Endothelial cell of hepatic sinusoid (primary cell): ENCODE results near the gene NHLRC2.

Experiments
- in situ Hi-C: cut with HindIII; loops from 2 replicates; pipeline ENCODE4 v1.10.0; 2017; ENCODE audit warnings: low sequenced_read_pairs

Gene NHLRC2

GRCh38 chr10:113899952-113900598, 45.6 kb downstream of the NHLRC2 start:
- in situ Hi-C loops = loop anchor here (5.0 kb wide), 1 partner anchor 37 kb away; no protein-coding TSS in a partner anchor

GRCh38 chr10:113905756-113906155, 51.3 kb downstream of the NHLRC2 start:
- in situ Hi-C loops = loop anchor here (5.0 kb wide), 1 partner anchor 48 kb away; no protein-coding TSS in a partner anchor

DNA sequence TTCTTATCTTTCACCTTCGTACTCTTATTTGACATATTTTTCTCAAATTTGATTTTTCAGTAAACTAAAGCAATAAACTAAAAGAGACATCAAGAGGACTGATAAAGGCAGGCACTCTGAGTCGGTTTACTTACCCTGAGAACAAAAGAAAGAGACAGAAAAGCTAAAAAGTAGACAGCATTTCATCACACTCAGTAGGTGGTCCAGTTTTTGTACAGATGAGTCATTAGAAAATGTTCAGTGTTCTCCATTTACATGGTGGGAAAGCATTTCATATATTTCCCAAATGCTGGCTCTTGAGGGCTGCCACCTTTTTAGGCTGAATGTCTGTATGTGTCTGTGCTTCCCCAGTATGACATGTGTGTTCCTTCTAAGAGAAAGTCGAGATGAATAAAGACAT, 52.7 kb downstream of the NHLRC2 start:
- in situ Hi-C loops = loop anchor here (5.0 kb wide), 1 partner anchor 50 kb away; no protein-coding TSS in a partner anchor

DNA sequence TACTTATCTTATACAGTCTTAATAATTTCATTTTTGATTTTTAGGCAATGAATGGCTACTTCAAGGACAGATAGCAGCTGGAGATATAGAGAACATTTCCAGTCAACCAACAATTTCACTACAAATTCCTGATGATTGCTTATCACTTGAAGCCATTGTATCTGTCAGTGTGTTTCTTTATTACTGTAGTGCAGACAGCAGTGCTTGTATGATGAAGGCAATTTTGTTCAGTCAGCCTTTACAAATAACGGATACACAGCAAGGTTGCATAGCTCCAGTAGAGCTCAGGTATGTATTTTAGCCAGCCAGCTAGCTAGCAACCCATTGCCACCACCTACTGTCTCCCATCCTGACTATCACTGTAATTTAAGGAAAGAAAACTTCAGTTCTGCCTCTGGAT, 53.8 kb downstream of the NHLRC2 start:
- in situ Hi-C loops = loop anchor here (5.0 kb wide), 1 partner anchor 51 kb away; no protein-coding TSS in a partner anchor

GRCh38 chr10:113911113-113911512, 56.7 kb downstream of the NHLRC2 start:
- in situ Hi-C loops = no loop called here

GRCh38 chr10:113911839-113912238, 57.4 kb downstream of the NHLRC2 start:
- in situ Hi-C loops = no loop called here

- in situ Hi-C loops = no loop called here
These were observed 58.1 kb downstream of the NHLRC2 start for GRCh38 chr10:113912582-113912981.

GRCh38 chr10:113914956-113915355, 60.5 kb downstream of the NHLRC2 start:
- in situ Hi-C loops = no loop called here

DNA sequence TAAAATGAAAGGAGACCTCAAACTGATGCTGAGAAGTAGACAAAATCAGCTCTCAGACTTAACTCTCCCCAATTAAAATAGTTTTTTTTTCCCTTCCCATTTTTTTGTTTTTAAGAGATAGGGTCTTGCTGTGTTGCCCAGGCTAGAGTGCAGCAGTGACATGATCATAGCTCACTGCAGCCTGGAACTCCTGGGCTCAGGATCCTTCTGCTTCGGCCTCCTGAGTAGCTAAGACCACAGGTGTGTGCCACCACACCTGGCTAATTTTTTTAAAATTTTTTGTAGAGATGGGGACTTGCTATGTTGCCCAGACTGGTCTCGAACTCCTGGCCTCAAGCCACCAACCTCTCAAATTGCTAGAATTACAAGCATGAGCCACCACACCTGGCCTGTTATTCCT, 61.1 kb downstream of the NHLRC2 start:
- in situ Hi-C loops = no loop called here

DNA sequence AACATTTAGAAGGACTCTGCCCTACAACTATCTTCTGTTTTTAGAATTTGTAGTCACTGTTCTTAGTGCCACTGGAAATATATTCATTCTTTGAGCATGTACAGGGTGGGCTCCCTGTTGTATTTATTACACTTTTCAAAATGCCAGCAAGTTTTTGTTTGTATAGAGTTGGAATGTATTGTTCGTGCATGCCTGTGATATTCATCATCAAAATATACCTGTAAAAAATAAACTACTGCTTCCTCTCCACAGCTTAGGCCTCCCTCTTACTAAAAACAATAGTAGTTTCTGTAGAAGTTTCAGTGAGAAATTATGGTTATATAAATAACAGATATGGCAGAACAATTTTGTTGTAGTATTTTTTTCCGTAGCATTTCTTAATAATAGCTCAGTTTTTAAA, 61.6 kb downstream of the NHLRC2 start:
- in situ Hi-C loops = no loop called here

- in situ Hi-C loops = no loop called here
These were observed 63.2 kb downstream of the NHLRC2 start for GRCh38 chr10:113917636-113918035.

DNA sequence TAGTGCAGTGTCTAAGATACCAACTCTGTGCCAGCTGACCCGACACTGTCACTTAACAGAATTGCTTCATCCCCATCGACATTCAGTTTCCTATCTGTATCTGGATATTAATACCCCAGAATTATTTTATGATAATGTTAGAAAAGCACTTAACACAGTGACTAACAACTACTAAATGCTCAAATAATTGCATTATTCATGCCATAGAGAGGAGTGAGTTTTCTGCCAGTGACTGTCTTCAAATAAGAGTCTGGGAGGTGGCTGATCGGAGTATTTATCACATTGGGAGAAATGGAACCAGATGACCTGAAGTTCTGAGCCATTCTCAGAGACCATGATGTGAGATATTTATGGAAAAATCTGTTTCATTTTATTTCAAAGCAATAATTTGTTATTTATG, 65.7 kb downstream of the NHLRC2 start:
- in situ Hi-C loops = no loop called here

DNA sequence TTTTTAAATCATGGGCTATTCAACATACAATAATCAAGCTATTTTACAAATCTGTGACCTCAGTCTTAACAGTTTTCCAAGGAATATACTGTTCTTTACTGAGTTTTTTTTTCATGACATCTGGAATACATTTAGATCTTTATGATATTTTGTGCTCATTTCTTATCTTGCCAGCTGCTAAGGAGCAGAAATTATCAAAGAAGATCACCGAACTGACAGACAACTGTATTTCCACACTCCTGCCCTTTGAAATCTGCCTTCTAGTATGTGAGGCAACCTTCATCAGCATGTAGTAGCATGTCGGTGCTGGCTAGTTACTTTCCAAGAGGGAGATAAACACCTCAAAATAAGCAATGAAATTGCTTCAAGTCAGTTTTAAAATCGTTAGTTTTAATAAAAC, 66.4 kb downstream of the NHLRC2 start:
- in situ Hi-C loops = no loop called here

GRCh38 chr10:113921561-113922370, 67.3 kb downstream of the NHLRC2 start:
- in situ Hi-C loops = no loop called here

DNA sequence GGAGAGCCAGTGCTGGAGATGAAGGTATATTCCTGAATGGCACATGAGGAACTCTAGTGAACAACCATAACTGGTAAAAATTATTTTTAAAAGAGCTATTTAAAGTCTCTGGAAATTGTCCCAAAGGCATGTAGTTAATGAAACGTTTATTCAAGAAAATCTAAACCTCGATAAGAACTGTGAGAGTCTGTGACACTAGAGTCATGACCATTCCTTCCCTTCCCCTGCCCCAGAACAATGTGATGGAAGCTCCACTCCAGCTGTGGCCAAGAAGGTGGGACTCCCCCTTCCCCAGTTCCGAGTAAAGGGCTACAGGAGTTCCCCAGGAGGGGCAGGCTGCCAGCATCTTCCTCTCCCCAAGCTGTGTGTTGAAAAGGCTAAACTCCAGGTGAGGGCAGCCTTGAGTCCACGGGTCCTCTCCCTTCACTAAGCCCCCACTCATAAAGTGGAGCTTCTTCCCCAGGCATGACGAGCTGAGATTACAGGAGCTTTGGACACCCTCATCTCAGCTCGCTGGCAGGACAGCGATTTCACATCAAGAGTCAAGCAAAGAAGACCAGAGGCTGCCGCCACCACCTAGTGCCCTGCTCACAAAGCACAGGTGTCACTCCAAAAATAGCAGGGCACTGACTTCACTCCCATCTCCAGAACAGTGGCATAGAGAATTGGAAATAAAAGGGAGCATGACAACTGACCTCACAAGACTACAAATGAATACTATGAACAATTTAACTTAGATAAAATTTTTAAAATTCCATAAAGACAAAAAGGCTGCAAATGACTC, 68.5 kb downstream of the NHLRC2 start:
- in situ Hi-C loops = no loop called here

DNA sequence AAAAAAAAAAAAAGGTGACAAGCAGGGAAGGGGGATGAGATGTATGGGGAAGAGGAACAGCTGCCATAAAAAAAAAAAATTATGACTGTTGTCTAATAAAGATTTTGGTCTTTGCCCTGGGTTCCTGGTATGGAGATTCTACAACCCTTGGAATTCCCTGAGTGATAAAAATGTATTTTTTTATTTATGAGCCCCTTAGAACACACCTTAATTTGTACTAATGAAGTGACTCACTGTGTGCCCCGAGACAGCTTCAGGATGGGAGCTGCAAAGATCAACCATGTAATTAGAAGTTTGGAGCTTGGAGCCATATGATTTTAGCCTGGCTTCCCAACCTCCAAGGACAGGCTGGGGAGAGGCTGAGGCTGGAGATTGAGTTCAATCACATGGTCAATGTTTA, 69.7 kb downstream of the NHLRC2 start:
- in situ Hi-C loops = no loop called here

DNA sequence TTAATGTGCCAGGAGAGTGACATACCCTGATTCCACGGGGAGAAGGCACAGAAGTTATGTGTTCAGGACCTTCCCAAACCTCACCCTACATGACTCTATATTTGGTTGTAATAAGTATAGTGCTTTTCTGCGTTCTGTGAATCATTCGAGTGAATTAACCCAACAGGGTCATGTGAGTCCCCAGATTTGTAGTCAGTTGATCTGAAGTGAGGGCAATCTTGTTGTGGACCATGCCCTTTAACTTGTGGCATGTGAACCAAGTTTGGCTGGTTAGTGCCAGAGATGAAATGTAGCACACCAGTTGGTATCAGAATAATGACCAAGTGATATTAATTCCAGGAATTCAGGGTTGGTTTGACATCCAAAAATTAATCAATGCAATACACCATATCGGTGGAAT, 70.2 kb downstream of the NHLRC2 start:
- in situ Hi-C loops = no loop called here

DNA sequence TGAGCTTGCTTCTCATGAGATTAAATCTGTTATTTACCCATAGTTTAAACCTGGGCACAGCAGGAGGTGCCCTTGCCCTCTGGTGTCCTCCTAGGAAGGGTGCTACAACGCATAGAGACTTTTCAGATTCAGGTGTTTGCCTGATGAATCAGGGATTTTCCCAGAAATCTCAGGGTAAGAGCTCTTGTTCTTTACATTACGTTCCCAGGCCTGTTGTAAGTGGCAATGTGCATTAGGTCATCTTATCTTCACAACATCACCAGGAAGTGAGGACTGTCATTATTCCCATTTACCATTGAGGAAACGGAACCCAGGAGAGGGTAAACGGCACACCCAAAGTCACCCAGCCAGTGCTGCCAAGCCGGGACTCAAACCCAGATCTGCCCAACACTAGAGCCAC, 73.0 kb downstream of the NHLRC2 start:
- in situ Hi-C loops = no loop called here

DNA sequence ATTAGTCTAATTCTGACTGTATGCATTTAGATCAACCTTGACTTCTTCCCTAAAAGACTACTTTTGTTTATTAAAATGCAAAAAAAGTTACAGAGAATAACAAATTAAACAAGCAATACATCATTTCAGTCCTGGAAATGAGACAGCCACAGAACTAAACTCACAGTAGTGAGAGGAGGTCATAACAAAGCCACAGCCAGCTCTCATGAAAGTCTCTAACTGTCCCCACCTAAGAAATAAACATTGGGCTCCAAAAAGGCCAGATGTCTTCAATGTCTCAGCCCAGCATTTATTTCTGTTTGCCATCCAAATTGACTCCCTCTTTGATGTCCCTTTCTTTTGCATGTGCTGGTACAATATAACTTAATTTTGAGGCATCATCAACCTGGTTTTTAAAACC, 74.4 kb downstream of the NHLRC2 start:
- in situ Hi-C loops = no loop called here

GRCh38 chr10:113929522-113929921, 75.1 kb downstream of the NHLRC2 start:
- in situ Hi-C loops = no loop called here

- in situ Hi-C loops = no loop called here
These were observed 76.1 kb downstream of the NHLRC2 start for GRCh38 chr10:113930482-113931057.
